WTC11 (cell line): ENCODE results near the gene KDM6B.

Experiments
- ATF3 ChIP-seq: sonication (generic); formaldehyde crosslinking; conservative IDR thresholded peaks from 2 replicates; pipeline ENCODE4 v1.8.1; 2022; ENCODE audit warnings: mild to moderate bottlenecking, missing genetic modification reagents
- CBFB ChIP-seq: sonication (generic); formaldehyde crosslinking; IDR thresholded peaks from 2 replicates; pipeline ENCODE4 v1.8.1; 2022; ENCODE audit warnings: mild to moderate bottlenecking, low read depth, missing genetic modification reagents
- CREB1 ChIP-seq: sonication (generic); formaldehyde crosslinking; IDR thresholded peaks from 2 replicates; pipeline ENCODE4 v1.8.0; 2023; ENCODE audit warnings: mild to moderate bottlenecking, missing genetic modification reagents
- CTCF ChIP-seq: fragments of 200-600 bp; IDR thresholded peaks from 2 replicates; pipeline ENCODE4 v1.8.0; 2022; ENCODE audit warnings: antibody characterized with exemption
- E2F1 ChIP-seq: sonication (generic); formaldehyde crosslinking; IDR thresholded peaks from 2 replicates; pipeline ENCODE4 v1.8.0; 2022; ENCODE audit warnings: mild to moderate bottlenecking, missing genetic modification reagents
- HMGXB4 ChIP-seq: sonication (generic); formaldehyde crosslinking; IDR thresholded peaks from 2 replicates; pipeline ENCODE4 v1.8.1; 2023; ENCODE audit warnings: mild to moderate bottlenecking, moderate library complexity, missing genetic modification reagents
- NFYB ChIP-seq: sonication (generic); formaldehyde crosslinking; conservative IDR thresholded peaks from 2 replicates; pipeline ENCODE4 v1.8.0; 2022; ENCODE audit warnings: low read depth, missing genetic modification reagents
- PRDM15 ChIP-seq: sonication (generic); formaldehyde crosslinking; IDR thresholded peaks from 2 replicates; pipeline ENCODE4 v1.8.0; 2022; ENCODE audit warnings: missing genetic modification reagents
- USF1 ChIP-seq: sonication (generic); formaldehyde crosslinking; IDR thresholded peaks from 2 replicates; pipeline ENCODE4 v1.8.0; 2022; ENCODE audit warnings: mild to moderate bottlenecking, missing genetic modification reagents

GRCh38 chr17:7878234-7878633 is 44.2 kb downstream of the KDM6B start:
- TF ChIP-seq CTCF (no peak), PRDM15 (no peak), NFYB (CRISPR knock-in tag) (no peak), USF1 (no peak), E2F1 (no peak), HMGXB4 (CRISPR knock-in tag) (no peak), CREB1 (no peak), CBFB (CRISPR knock-in tag) (no peak), ATF3 (CRISPR knock-in tag) (no peak)
